ENCODE results near the gene SPRR1A.

DNA sequence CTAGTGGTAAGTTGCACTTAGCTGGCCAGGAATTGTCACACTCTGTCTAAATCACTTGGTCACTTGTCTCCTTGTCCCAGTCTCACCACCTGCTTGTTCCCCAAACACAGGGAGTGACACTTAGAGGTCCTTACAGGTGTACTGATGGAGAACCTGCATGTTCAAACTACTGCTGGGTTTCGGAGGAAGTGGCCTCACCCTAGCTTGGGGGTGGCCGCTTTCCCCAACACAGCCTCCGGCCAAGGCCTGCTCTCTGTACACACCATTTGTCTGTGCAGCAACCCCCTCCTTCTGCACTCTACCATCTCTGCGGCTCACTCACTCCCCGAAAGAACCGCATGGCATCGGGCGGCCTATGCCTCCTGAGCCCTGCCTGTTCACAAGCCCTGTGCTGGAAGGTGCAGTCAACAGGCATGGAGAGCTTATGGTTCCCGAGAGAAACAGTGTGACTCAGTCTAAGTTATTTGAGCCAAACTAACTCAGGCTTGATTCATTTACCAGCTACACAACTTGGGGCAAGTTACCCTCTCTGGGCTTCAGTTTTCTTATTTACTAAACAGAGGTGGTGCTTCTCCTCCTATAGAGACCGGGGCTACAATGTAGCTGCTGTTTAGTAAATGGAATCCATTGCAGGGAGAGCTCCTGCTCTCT lies 24.0 kb upstream of the SPRR1A start:
- TF ChIP-seq, protein P1, sequence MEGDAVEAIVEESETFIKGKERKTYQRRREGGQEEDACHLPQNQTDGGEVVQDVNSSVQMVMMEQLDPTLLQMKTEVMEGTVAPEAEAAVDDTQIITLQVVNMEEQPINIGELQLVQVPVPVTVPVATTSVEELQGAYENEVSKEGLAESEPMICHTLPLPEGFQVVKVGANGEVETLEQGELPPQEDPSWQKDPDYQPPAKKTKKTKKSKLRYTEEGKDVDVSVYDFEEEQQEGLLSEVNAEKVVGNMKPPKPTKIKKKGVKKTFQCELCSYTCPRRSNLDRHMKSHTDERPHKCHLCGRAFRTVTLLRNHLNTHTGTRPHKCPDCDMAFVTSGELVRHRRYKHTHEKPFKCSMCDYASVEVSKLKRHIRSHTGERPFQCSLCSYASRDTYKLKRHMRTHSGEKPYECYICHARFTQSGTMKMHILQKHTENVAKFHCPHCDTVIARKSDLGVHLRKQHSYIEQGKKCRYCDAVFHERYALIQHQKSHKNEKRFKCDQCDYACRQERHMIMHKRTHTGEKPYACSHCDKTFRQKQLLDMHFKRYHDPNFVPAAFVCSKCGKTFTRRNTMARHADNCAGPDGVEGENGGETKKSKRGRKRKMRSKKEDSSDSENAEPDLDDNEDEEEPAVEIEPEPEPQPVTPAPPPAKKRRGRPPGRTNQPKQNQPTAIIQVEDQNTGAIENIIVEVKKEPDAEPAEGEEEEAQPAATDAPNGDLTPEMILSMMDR (IDR thresholded peaks at IDR 0.05): no peak
- no peak for TF ChIP-seq POLR2AphosphoS5 (IDR thresholded peaks at IDR 0.05; ENCODE audit: low read depth, low read length)
- TF ChIP-seq, protein P2, sequence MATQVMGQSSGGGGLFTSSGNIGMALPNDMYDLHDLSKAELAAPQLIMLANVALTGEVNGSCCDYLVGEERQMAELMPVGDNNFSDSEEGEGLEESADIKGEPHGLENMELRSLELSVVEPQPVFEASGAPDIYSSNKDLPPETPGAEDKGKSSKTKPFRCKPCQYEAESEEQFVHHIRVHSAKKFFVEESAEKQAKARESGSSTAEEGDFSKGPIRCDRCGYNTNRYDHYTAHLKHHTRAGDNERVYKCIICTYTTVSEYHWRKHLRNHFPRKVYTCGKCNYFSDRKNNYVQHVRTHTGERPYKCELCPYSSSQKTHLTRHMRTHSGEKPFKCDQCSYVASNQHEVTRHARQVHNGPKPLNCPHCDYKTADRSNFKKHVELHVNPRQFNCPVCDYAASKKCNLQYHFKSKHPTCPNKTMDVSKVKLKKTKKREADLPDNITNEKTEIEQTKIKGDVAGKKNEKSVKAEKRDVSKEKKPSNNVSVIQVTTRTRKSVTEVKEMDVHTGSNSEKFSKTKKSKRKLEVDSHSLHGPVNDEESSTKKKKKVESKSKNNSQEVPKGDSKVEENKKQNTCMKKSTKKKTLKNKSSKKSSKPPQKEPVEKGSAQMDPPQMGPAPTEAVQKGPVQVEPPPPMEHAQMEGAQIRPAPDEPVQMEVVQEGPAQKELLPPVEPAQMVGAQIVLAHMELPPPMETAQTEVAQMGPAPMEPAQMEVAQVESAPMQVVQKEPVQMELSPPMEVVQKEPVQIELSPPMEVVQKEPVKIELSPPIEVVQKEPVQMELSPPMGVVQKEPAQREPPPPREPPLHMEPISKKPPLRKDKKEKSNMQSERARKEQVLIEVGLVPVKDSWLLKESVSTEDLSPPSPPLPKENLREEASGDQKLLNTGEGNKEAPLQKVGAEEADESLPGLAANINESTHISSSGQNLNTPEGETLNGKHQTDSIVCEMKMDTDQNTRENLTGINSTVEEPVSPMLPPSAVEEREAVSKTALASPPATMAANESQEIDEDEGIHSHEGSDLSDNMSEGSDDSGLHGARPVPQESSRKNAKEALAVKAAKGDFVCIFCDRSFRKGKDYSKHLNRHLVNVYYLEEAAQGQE (IDR thresholded peaks at IDR 0.05; ENCODE audit: insufficient read depth in 1 of 2, low read depth in 2 of 2, low read length in 1 of 2): no peak
- TF ChIP-seq SIN3A (IDR thresholded peaks at IDR 0.05; ENCODE audit: borderline replicate concordance, insufficient read depth, low read depth, low read length): no peak
- no peak for TF ChIP-seq TCF7L2 (IDR thresholded peaks at IDR 0.05; ENCODE audit: low read depth, low read length)
